EL (cell line): ENCODE results near the gene MYO1E.
"Not testable (repeated sequence)": the region's sequence is repeated elsewhere in the genome, so short reads cannot be mapped to it uniquely, and the experiment has no call there.

Source experiments
- DNase-seq: peaks from one replicate; pipeline ENCODE4 v3.0.0-alpha.2; 2016

The MYO1E gene

GRCh38 chr15:59372352-59373211 is at the start of gene MYO1E:
MYO1E (minus strand) TSS chr15:59372871; CDS start chr15:59372500, 371 bp downstream.
- DNase-seq = peak; percentile 98

DNA sequence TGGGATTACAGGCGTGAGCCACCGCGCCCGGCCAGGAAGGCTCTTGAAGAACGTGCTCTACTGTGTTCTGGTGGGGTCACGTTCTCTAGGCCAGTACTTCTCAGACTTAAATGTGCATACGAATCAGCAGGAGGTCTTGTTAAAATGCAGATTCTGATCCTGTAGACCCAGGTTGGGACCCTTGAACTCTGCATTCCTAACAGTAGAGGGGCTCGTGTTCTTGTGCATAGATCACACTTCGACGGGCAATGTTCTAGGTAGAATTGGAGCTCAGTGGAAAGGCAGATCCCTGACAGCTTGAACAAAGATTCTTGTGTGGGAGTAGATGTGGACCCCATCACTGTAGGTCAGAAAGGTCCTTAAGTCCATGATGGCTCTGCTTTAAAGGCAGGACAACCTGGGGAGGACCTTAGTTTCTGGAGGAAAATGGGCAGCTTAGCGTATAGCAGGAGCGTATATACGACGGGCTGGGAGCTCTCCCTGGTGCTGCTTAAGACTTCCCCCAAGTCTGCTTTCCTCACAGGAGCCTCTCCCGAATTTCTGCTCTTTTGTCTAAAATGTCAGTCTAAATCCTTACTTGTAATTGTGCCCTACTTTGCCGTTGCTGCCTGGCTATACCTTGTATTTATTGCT is 48.4 kb upstream of the MYO1E start:
- peak; percentile 13 for DNase-seq

DNA sequence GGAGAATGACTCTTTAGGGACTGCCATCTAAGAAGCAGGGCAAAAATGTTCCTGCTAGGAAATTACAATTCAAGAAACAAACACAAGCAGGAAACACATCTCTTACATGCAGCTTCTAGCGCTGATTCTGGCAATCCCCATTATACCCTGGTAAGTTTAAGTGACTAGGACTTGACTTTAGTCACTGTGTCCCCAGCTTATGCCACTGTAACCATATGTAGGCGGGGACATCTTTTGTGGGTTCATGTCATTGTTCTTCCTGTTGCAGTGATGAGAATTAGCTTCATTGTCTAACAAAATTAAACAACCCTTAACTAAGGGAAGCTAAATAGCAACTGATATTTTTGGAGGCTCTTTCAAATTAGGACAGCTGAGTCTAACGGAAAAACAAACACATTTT is 47.4 kb upstream of the MYO1E start:
- no peak for DNase-seq

DNA sequence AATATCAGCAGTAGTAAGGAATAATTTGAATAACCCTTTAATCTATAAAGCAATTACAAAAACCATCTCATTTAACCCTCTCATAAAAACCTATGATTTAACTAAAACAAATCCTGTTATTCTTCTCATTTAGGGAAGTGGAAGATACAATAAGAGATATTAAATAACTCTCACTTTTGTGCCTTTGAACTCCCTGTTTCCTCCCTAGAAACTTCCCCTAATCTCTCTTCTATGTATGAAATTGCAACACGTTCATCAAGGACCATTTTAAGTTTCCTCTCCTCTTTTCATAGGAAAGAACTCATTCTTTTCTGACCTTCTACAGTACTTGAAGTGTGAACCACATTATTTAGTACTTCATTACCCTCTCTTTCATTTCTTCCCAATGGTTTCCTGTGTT is 46.5 kb upstream of the MYO1E start:
- no peak for DNase-seq

- no peak for DNase-seq
These were observed 44.1 kb upstream of the MYO1E start for GRCh38 chr15:59416816-59417215.

- DNase-seq = no peak
These were observed 40.9 kb upstream of the MYO1E start for GRCh38 chr15:59413577-59413976.

DNA sequence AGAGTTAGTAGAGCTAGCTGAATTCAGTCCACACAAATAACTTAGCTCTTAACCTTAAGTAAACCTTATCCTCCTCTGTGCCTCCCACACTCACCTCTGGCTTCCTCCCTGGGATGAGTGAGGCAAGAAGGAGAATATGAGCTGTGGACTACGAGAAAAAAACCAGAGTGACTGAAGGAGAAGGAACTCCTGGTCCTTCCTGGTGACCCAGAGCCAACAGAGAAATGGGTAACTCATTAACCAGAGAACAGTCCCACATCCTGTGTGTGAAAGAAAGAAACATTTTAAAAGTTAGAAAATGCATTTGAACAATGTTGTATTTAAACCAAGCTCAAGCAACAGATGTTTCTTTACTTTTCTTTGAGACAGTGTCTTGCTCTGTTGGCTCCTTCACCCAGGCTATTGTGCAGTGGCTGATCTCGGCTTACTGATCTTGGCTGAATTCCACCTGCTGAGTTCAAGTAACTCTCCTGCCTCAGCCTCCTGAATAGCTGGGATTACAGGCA is 37.8 kb upstream of the MYO1E start:
- no peak for DNase-seq

GRCh38 chr15:59407946-59408345 is 35.3 kb upstream of the MYO1E start:
- no peak for DNase-seq

- DNase-seq = no peak
These were observed 33.8 kb upstream of the MYO1E start for GRCh38 chr15:59406446-59406845.

- no peak for DNase-seq
These were observed 32.4 kb upstream of the MYO1E start for GRCh38 chr15:59405079-59405478.

GRCh38 chr15:59401824-59402569 is 29.3 kb upstream of the MYO1E start:
- no peak for DNase-seq

DNA sequence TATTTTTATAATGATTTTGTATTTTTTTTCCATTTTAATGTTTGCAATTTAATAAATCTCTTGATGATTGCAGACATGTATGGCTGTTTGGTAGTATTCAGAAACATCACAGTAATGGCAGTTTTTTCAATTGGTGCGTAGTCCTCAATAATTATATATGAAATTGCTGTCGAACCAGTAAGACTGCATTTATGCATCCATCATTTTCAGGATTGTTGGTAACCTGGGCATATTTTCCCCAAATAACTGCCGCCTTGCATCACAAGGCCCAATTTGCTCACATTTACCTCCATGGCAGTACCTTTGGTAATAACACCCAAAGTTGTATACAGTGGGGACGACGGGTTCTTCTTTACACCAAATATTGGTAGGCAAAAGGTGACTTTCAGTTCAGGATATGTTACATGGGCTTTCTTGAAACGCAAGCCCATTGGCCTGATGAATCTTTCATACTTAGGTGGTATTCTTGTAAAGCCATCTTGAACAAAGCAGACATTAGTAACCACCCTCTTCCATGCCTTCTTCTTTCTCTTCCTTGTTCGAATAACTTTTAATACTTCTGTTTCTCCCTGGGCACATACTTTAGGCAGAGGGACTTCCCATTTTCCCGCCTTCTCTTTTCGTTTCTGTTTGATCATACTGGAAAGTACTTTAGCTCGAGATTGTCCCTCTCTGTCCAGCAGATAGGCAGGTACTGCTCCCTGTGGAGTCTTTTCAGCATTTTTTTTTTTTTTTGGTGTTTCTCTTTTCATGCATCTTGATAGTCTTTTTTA is 28.6 kb upstream of the MYO1E start:
- DNase-seq = not testable (repeated sequence)

GRCh38 chr15:59400103-59400813 is 27.6 kb upstream of the MYO1E start:
- no peak for DNase-seq

- DNase-seq = no peak
These were observed 26.9 kb upstream of the MYO1E start for GRCh38 chr15:59399465-59400102.

- no peak for DNase-seq
These were observed 25.5 kb upstream of the MYO1E start for GRCh38 chr15:59398220-59398619.

DNA sequence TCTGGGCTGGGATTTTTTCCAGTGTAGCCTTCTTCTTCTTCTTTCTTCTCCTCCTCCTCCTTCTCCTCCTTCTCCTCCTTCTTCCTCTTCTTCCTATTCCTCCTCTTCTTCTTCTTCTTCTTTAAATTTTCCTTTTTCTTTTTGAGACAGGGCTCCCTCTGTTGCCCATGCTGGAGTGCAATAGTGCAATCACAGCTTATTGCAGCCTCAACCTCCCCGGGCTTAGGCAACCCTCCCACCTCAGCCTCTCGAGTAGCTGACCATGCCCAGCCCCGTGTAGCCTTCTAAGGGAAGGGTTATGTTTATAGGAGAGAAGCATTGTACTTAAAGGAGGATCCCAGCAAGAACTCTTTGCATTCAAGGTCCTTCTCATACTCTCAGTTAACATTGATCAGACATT is 24.0 kb upstream of the MYO1E start:
- DNase-seq = no peak

GRCh38 chr15:59396211-59396610 is 23.5 kb upstream of the MYO1E start:
- no peak for DNase-seq

GRCh38 chr15:59394166-59394661 is 21.5 kb upstream of the MYO1E start:
- DNase-seq = no peak

DNA sequence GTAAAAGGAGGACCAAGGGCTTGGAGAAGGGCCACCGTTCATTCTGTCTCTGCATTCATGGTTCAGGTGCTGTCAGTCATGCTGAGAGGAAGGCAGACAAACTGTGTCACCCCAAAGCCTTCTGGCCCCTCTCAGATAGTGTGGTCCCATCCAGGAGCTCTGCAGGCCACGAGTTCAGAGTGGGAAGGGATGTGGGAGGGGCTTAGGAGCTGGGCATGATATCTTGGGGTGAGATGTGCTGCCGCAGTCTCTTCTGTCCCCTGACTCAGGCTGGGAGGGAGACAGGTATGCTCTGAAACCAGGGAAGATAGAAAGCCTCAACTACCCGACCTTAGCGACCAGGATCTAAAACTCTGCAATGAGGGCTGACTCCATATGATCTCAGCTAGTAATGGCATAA is 19.6 kb upstream of the MYO1E start:
- no peak for DNase-seq

GRCh38 chr15:59388670-59389069 is 16.0 kb upstream of the MYO1E start:
- DNase-seq = peak; percentile 29

GRCh38 chr15:59387196-59387878 is 14.7 kb upstream of the MYO1E start:
- not testable (repeated sequence) for DNase-seq
